GM12878 (cell line): ENCODE data around the gene KIF14.

Experiments used
- FOS ChIP-seq: IDR thresholded peaks from 3 replicates; pipeline ENCODE4 v1.6.1; 2011; ENCODE audit warnings: borderline replicate concordance; ENCODE audit not compliant: insufficient read length; ENCODE audit errors: extremely low read depth
- POLR2A ChIP-seq: IDR thresholded peaks from 2 replicates; pipeline ENCODE4 v1.6.1; 2011; ENCODE audit warnings: low read depth, mild to moderate bottlenecking, low read length
- STAT1 ChIP-seq: fragments of 450-650 bp; conservative IDR thresholded peaks from 2 replicates; pipeline ENCODE4 v1.6.1; 2014; ENCODE audit warnings: antibody characterized with exemption, mild to moderate bottlenecking
- TCF3 ChIP-seq: IDR thresholded peaks from 2 replicates; pipeline ENCODE4 v1.6.1; 2012; ENCODE audit warnings: low read depth, mild to moderate bottlenecking, low read length, borderline replicate concordance; ENCODE audit not compliant: insufficient read depth
- USF1 ChIP-seq: IDR thresholded peaks from 2 replicates; pipeline ENCODE4 v1.6.1; 2011; ENCODE audit warnings: borderline replicate concordance, low read depth, mild to moderate bottlenecking, moderate library complexity, mixed read lengths, low read length; ENCODE audit not compliant: insufficient read depth; ENCODE audit errors: extremely low read length

DNA sequence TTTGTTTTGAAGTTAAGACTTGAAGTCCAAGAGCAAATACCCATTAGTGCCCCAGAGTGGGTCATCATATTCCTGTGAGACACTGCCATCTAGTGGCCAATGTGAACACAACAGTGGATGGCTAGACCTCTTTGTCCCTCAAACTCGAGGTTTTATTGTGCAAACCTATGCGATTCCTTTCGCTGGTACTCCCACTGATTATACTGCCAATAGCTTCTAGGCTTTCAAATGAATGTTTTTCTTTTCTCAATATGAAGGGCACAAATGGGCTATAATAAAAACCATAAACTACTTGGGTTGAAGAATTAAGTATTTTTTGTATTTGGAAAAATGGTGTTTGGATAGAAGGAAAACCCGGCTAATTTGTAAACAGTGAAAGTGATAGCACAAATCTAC, 110.3 kb downstream of the KIF14 start:
- TF ChIP-seq TCF3 (no peak), FOS (no peak), POLR2A (no peak), USF1 (no peak), STAT1 (no peak)
